H1 (cell line): ENCODE data around the gene HYLS1. TPM values are rescaled to one million over a fixed set of nuclear protein-coding genes. Genes with fewer than 3 reads are reported as not detected.
A peak's percentile ranks its signal among the peaks of the same experiment; 100 is the strongest.

Experiments
- CTCF ChIA-PET: fragments of 300-600 bp; sonication (Branson Sonifier 250); formaldehyde crosslinking; loops from one replicate; lab custom pipeline; 2021; ENCODE audit not compliant: partially characterized antibody; lab: Charles Lee
- POLR2A ChIA-PET: fragments of 300-600 bp; sonication (Branson Sonifier 250); formaldehyde crosslinking; loops from one replicate; lab custom pipeline; 2021; ENCODE audit warnings: inconsistent platforms; ENCODE audit not compliant: partially characterized antibody; lab: Charles Lee
- DNase-seq, 2 experiments: peaks; one replicate each; pipeline versions ENCODE4 v3.0.0 to v3.0.0-alpha.2; 2010 to 2022; ENCODE audit warnings: low spot score in 2 of 2, low read depth in 1 of 2, mixed read lengths in 1 of 2
- FAIRE-seq: peaks from 2 replicates; lab custom pipeline; 2011; peaks lifted over from hg19 to GRCh38; lab: Jason Lieb, UNC
- H2AFZ ChIP-seq: 2 replicates; pipeline ENCODE4 v1.8.1; 2012; ENCODE audit warnings: low read length, inconsistent platforms
- H2AK5ac ChIP-seq: 2 replicates; pipeline ENCODE4 v1.6.1; 2013; ENCODE audit warnings: low read depth, low read length
- H2BK120ac ChIP-seq: replicated peaks from 2 replicates; pipeline ENCODE3; 2013; ENCODE audit warnings: low read depth, low read length, inconsistent platforms
- H2BK12ac ChIP-seq: 2 replicates; pipeline ENCODE4 v1.6.1; 2013; ENCODE audit warnings: low read depth, low read length
- H2BK15ac ChIP-seq: 2 replicates; pipeline ENCODE4 v1.6.1; 2013; ENCODE audit warnings: low read length
- H2BK20ac ChIP-seq: 2 replicates; pipeline ENCODE4 v1.6.1; 2013; ENCODE audit warnings: low read length
- H2BK5ac ChIP-seq: 2 replicates; pipeline ENCODE4 v1.6.1; 2013; ENCODE audit warnings: low read depth, low read length
- H3K14ac ChIP-seq: 2 replicates; pipeline ENCODE4 v1.6.1; 2013; ENCODE audit warnings: inconsistent platforms; ENCODE audit not compliant: insufficient read length
- H3K18ac ChIP-seq: 2 replicates; pipeline ENCODE4 v1.6.1; 2013; ENCODE audit warnings: low read length; ENCODE audit errors: extremely low read depth
- H3K23ac ChIP-seq: 2 replicates; pipeline ENCODE4 v1.6.1; 2013; ENCODE audit warnings: inconsistent platforms; ENCODE audit not compliant: insufficient read length
- H3K23me2 ChIP-seq: 2 replicates; pipeline ENCODE4 v1.6.1; 2013; ENCODE audit warnings: low read depth, low read length
- H3K27ac ChIP-seq: 2 replicates; pipeline ENCODE4 v1.6.1; 2011; ENCODE audit warnings: low read depth, low read length, inconsistent platforms
- H3K27me3 ChIP-seq, 4 experiments: replicated peaks in 1 of 4; 1 replicate in 1 of 4; 2 replicates in 3 of 4; pipeline versions ENCODE4 v1.6.1 to v1.8.1; 2011 to 2013; ENCODE audit warnings: low read length in 3 of 4, mild to moderate bottlenecking in 3 of 4, inconsistent platforms in 2 of 4, mixed read lengths in 2 of 4, moderate library complexity in 1 of 4; ENCODE audit not compliant: control insufficient read depth in 3 of 4, insufficient read depth in 3 of 4; ENCODE audit errors: extremely low read depth in 1 of 4
- H3K36me3 ChIP-seq, 4 experiments: 2 replicates each; pipeline versions ENCODE4 v1.6.1 to v1.8.1; 2011 to 2013; ENCODE audit warnings: mild to moderate bottlenecking in 4 of 4, low read length in 3 of 4, moderate library complexity in 2 of 4, control low read depth in 1 of 4, inconsistent platforms in 1 of 4; ENCODE audit not compliant: insufficient read depth in 4 of 4, control insufficient read depth in 2 of 4
- H3K4ac ChIP-seq: replicated peaks from 2 replicates; pipeline ENCODE3; 2013; ENCODE audit warnings: low read length, low read depth, mixed read lengths, inconsistent platforms; ENCODE audit not compliant: insufficient read length
- H3K4me1 ChIP-seq, 4 experiments: replicated peaks in 1 of 4; 1 replicate in 1 of 4; 2 replicates in 3 of 4; pipeline versions ENCODE4 v1.6.1 to v1.8.1; 2011 to 2013; ENCODE audit warnings: low read length in 3 of 4, inconsistent platforms in 2 of 4, mixed read lengths in 1 of 4; ENCODE audit not compliant: insufficient read depth in 4 of 4, control insufficient read depth in 3 of 4
- H3K4me2 ChIP-seq, 2 experiments: 2 replicates each; pipeline versions ENCODE4 v1.6.1 to v1.8.1; 2011 to 2013; ENCODE audit warnings: low read depth in 2 of 2, low read length in 2 of 2, control low read depth in 1 of 2, inconsistent platforms in 1 of 2, mild to moderate bottlenecking in 1 of 2; ENCODE audit not compliant: insufficient read depth in 1 of 2
- H3K4me3 ChIP-seq, 4 experiments: fragments of 200-600, 300-600 bp in 1 of 4; sonication (generic), shearing (Covaris generic), sonication (Bioruptor Twin) in 1 of 4; 2 replicates each; pipeline versions ENCODE4 v1.5.1 to v1.8.1; 2011 to 2016; ENCODE audit warnings: low read length in 4 of 4, low read depth in 3 of 4, control low read depth in 2 of 4, inconsistent platforms in 2 of 4, mild to moderate bottlenecking in 2 of 4, mixed read lengths in 1 of 4, moderate library complexity in 1 of 4; ENCODE audit not compliant: insufficient read depth in 2 of 4; ENCODE audit errors: extremely low read depth in 1 of 4
- H3K56ac ChIP-seq: replicated peaks from 2 replicates; pipeline ENCODE3; 2013; ENCODE audit warnings: low read depth, mild to moderate bottlenecking, mixed read lengths, low read length, inconsistent platforms; ENCODE audit not compliant: insufficient read length
- H3K79me1 ChIP-seq: 2 replicates; pipeline ENCODE4 v1.6.1; 2013; ENCODE audit warnings: low read depth, low read length, control low read depth
- H3K79me2 ChIP-seq, 2 experiments: 2 replicates each; pipeline versions ENCODE4 v1.6.1 to v1.8.1; 2012 to 2013; ENCODE audit warnings: low read length in 2 of 2, mild to moderate bottlenecking in 2 of 2, inconsistent platforms in 1 of 2; ENCODE audit not compliant: insufficient read depth in 2 of 2, control insufficient read depth in 1 of 2
- H3K9ac ChIP-seq, 4 experiments: replicated peaks in 1 of 4; 1 replicate in 1 of 4; 2 replicates in 3 of 4; pipeline versions ENCODE4 v1.6.1 to v1.8.1; 2011 to 2013; ENCODE audit warnings: low read depth in 3 of 4, low read length in 3 of 4, control low read depth in 2 of 4, mild to moderate bottlenecking in 2 of 4, moderate library complexity in 2 of 4, inconsistent platforms in 1 of 4; ENCODE audit errors: extremely low read depth in 1 of 4
- H3K9me3 ChIP-seq, 2 experiments: 2 replicates each; pipeline versions ENCODE4 v1.6.1 to v1.8.1; 2012 to 2013; ENCODE audit warnings: mild to moderate bottlenecking in 2 of 2, moderate library complexity in 2 of 2, control low read depth in 1 of 2, inconsistent platforms in 1 of 2, low read depth in 1 of 2, low read length in 1 of 2, mixed read lengths in 1 of 2; ENCODE audit not compliant: insufficient read depth in 2 of 2
- H4K20me1 ChIP-seq, 2 experiments: replicated peaks in 1 of 2; 2 replicates each; pipeline versions ENCODE3 to v1.8.1; 2011 to 2013; ENCODE audit warnings: inconsistent platforms in 2 of 2, low read length in 2 of 2, mild to moderate bottlenecking in 1 of 2; ENCODE audit not compliant: insufficient read depth in 2 of 2, control insufficient read depth in 1 of 2
- H4K5ac ChIP-seq: 2 replicates; pipeline ENCODE4 v1.6.1; 2013; ENCODE audit warnings: low read length, low read depth, mixed read lengths, inconsistent platforms; ENCODE audit not compliant: insufficient read length
- H4K8ac ChIP-seq: 2 replicates; pipeline ENCODE4 v1.8.0; 2013; ENCODE audit warnings: mild to moderate bottlenecking, moderate library complexity, low read length, inconsistent platforms; ENCODE audit not compliant: insufficient read depth; ENCODE audit errors: extremely low read depth
- H4K91ac ChIP-seq: replicated peaks from 2 replicates; pipeline ENCODE3; 2013; ENCODE audit warnings: low read length, mixed read lengths, inconsistent platforms; ENCODE audit not compliant: insufficient read length
- CBX8 ChIP-seq: fragments of 300-800, 300-1000 bp; sonication (generic); IDR thresholded peaks from 2 replicates; pipeline ENCODE4 v1.7.1; 2016; ENCODE audit warnings: low read depth, low read length, borderline replicate concordance
- CEBPB ChIP-seq: IDR thresholded peaks from 2 replicates; pipeline ENCODE4 v1.6.1; 2012; ENCODE audit warnings: low read depth, low read length
- CREB1 ChIP-seq: IDR thresholded peaks from 2 replicates; pipeline ENCODE4 v1.6.1; 2012; ENCODE audit warnings: inconsistent platforms
- EP300 ChIP-seq, 2 experiments: IDR thresholded peaks; 1 replicate in 1 of 2; 2 replicates in 1 of 2; pipeline ENCODE4 v1.6.1; 2011 to 2012; ENCODE audit warnings: low read depth in 2 of 2, low read length in 2 of 2, mild to moderate bottlenecking in 2 of 2, borderline replicate concordance in 1 of 2, inconsistent platforms in 1 of 2, moderate library complexity in 1 of 2
- FOSL1 ChIP-seq: IDR thresholded peaks from 2 replicates; pipeline ENCODE4 v1.6.1; 2011; ENCODE audit warnings: mild to moderate bottlenecking, low read depth, low read length, moderate library complexity; ENCODE audit not compliant: insufficient read depth
- JUND ChIP-seq: IDR thresholded peaks from 2 replicates; pipeline ENCODE4 v1.6.1; 2011; ENCODE audit warnings: mild to moderate bottlenecking, improper control_type of control experiment, low read length
- NANOG ChIP-seq: IDR thresholded peaks from 2 replicates; pipeline ENCODE4 v1.6.1; 2011; ENCODE audit warnings: low read length, low read depth, mild to moderate bottlenecking, inconsistent platforms; ENCODE audit not compliant: insufficient read depth, poor library complexity, severe bottlenecking
- POU5F1 ChIP-seq: IDR thresholded peaks from 2 replicates; pipeline ENCODE4 v1.6.1; 2011; ENCODE audit warnings: low read depth, mild to moderate bottlenecking, low read length, moderate library complexity
- SP1 ChIP-seq: IDR thresholded peaks from 2 replicates; pipeline ENCODE4 v1.6.1; 2011; ENCODE audit warnings: low read depth, low read length
- WGBS, 2 experiments: shearing (Covaris generic) in 1 of 2; methylation state at CpG; one replicate each; pipeline versions ENCODE4 v1.1.6 to v1.1.7; 2013 to 2015; ENCODE audit warnings: low lambda C conversion rate in 2 of 2, mixed read lengths in 2 of 2, inconsistent platforms in 1 of 2, low coverage in 1 of 2, missing lambda C conversion rate in 1 of 2; ENCODE audit not compliant: insufficient replicate concordance in 2 of 2, insufficient coverage in 1 of 2, insufficient read length in 1 of 2; ENCODE audit errors: extremely low coverage in 1 of 2, missing lambda C conversion rate in 1 of 2; 5-methylcytosine and 5-hydroxymethylcytosine counted together
- polyA plus RNA-seq, 7 experiments: library from polyadenylated mRNA; depleted of rRNA in 3 of 7; stranded (reverse) in 5 of 7; unstranded in 2 of 7; fragments of >200 nt in 5 of 7; fragments of 200-250 nt in 2 of 7; gene quantifications; 1 replicate in 5 of 7; 2 replicates in 1 of 7; 4 replicates in 1 of 7; pipeline versions ENCODE4 v1.2.1 to v1.2.3, GENCODE V29; 2011 to 2013; ENCODE audit warnings: missing spikeins in 2 of 7, mixed read lengths in 2 of 7
- total RNA-seq: library from RNA; stranded (reverse); fragmentation: NEBNext Ultra II Directional; extraction: Animal tissue kit (Norgen Biotek cat#: 25700); gene quantifications from 2 replicates; pipeline ENCODE4 v1.2.1, GENCODE V29; 2021
- TF ChIP-seq, protein P1 (sequence below): IDR thresholded peaks from 2 replicates; pipeline ENCODE4 v1.6.1; 2011; ENCODE audit warnings: low read depth, mild to moderate bottlenecking, low read length; ENCODE audit not compliant: insufficient read depth

Gene HYLS1
- total and polyA plus RNA-seq, 2 of the 8 experiments (the other 6 are each of a cell fraction or from before 2014, with no cell fraction given) = 5.1 to 11.6 TPM

DNA sequence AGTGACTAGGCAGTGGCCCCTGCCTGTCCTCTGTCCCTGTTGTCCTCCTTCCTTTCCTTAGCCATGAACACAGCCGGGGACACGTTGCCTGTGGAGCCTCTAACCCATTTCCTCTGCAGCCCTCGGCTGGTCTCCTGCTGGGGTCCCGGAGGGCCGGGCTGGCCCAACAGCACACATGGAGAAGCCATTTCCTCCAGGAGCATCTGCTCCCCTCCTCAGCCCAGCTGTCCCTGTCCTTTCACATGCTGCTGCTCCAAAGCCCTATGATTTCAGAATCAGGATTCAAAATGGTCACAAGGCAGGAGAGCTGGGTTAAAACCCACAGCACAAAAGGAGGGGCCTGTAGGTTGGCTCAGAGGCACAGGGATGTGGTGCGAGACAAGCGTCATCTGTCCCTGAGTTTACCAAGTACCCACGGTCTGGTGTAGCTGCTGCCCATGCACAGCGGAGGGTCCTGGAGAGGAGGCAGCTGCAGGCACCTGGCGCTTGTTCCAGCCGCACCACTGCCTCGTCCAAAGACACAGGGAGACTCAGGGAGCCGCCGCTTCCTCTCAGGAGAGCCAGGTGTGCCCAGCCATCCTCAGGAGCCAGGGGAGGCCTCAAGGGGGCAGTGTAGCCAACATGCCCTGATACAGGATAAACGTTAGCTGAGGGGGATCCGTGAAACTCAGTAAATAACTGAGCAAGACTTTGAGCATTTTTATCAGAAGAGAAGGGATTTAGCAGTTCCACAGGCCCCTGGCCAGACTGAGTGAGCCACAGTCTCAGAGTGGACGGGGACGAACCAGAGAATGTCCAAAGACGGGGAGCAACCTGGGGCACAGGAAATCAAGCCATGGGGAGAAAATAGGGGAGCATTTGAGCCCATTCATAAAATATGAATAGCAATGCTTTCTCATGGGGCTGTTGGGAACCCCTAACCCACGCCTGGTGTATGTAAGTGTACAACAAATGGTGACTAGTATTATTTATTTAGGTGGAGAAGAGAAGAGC is 54.4 kb downstream of the HYLS1 start:
- H3K56ac ChIP-seq = no peak overlapping the region
- H4K91ac ChIP-seq = peak overlapping the region; percentile 97
- H3K23me2 ChIP-seq = no peaks in the 10 kb centered on the region
- H2BK5ac ChIP-seq = peak overlapping the region; percentile 84; the same call in 1 of the 2 replicates
- H4K20me1 ChIP-seq = no peaks in the 10 kb centered on the region
- H3K4ac ChIP-seq = no peak overlapping the region
- H3K14ac ChIP-seq = no peak overlapping the region
- H3K79me1 ChIP-seq = no peaks in the 10 kb centered on the region
- no peaks in the 10 kb centered on the region for H3K9me3 ChIP-seq
- H3K9ac ChIP-seq = peak overlapping the region in 1 of 4 experiments; percentile 4; a peak in 1 of 7 replicates
- WGBS, 2 experiments = 38% methylated on average over 20 of the region's 20 CpGs; no CpG with 5 or more reads in 1 of the 2 experiments
- no peaks in the 10 kb centered on the region for H3K36me3 ChIP-seq
- FAIRE-seq (peak; percentile 88), DNase-seq (peak; percentile 64 to 91)
- H3K4me1 ChIP-seq = peaks cover 7 to 11% (median 9%) of the 10 kb centered on the region in 4 experiments
- peak overlapping the region; percentile 96; the same call in 1 of the 2 replicates for H2BK15ac ChIP-seq
- no peaks in the 10 kb centered on the region for H3K27me3 ChIP-seq
- peak overlapping the region; percentile 92; the same call in 1 of the 2 replicates for H4K8ac ChIP-seq
- no peak overlapping the region for H3K4me3 ChIP-seq
- no peak overlapping the region for H2AK5ac ChIP-seq
- CTCF ChIA-PET = interaction anchor here (0.6 to 8.2 kb wide), 39 partner anchors 8 to 270 kb away, joined by 3 to 76 read pairs (median 4); partner anchors contain the start of genes CDON, FAM118B and RPUSD4
- H4K5ac ChIP-seq = peak overlapping the region; percentile 38
- peak overlapping the region; percentile 99 for H2AFZ ChIP-seq
- peak overlapping the region; percentile 51 for H2BK120ac ChIP-seq
- no peak overlapping the region for H3K23ac ChIP-seq
- H3K4me2 ChIP-seq = peak overlapping the region; percentile 5 to 44
- POLR2A ChIA-PET = interaction anchor here (1.1 to 1.7 kb wide), 3 partner anchors 9 to 327 kb away, joined by 4 read pairs; partner anchors contain the start of genes FOXRED1 and SRPRA
- H2BK12ac ChIP-seq = peak overlapping the region; percentile 78
- peak overlapping the region; percentile 2 for H2BK20ac ChIP-seq
- peak overlapping the region; percentile 95 for H3K18ac ChIP-seq
- no peaks in the 10 kb centered on the region for H3K79me2 ChIP-seq
- no peak overlapping the region for H3K27ac ChIP-seq
- TF ChIP-seq CREB1 = peak; percentile 43; the same call in 1 of the 2 replicates
- TF ChIP-seq FOSL1 = no peak
- TF ChIP-seq SP1 = no peak
- no peak for TF ChIP-seq NANOG
- TF ChIP-seq, protein P1, sequence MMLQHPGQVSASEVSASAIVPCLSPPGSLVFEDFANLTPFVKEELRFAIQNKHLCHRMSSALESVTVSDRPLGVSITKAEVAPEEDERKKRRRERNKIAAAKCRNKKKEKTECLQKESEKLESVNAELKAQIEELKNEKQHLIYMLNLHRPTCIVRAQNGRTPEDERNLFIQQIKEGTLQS = no peak
- no peak for TF ChIP-seq POU5F1
- no peak for TF ChIP-seq CBX8
- TF ChIP-seq JUND = no peak
- peak in 1 of 2 experiments; percentile 63; a peak in 1 of 3 replicates for TF ChIP-seq EP300 (IDR thresholded peaks at IDR 0.05; ENCODE audit: borderline replicate concordance in 1 of 2, low read depth in 2 of 2, low read length in 2 of 2)
- no peak for TF ChIP-seq CEBPB
